Esophagus squamous epithelium (tissue), 5 donors: ENCODE data around the gene PLP2. TPM values are rescaled to one million over a fixed set of nuclear protein-coding genes. Genes with fewer than 3 reads are reported as not detected.

Source experiments
- DNase-seq: peaks from one replicate; lab custom pipeline; 2025; lab: John Stamatoyannopoulos, UW
- H3K27ac ChIP-seq, 4 donors: fragments of 200-600 bp; sonication (generic); one replicate each; pipeline ENCODE4 v1.5.1; 2016 to 2019; ENCODE audit warnings: mild to moderate bottlenecking in 1 of 4
- H3K27me3 ChIP-seq, 4 donors: fragments of 200-600 bp; sonication (generic); 1 replicate in 3 of 4; 2 replicates in 1 of 4; pipeline versions ENCODE4 v1.5.1 to v1.6.0; 2017 to 2021; ENCODE audit warnings: antibody characterized with exemption in 1 of 4
- H3K36me3 ChIP-seq, 3 donors: fragments of 200-600 bp; sonication (generic); one replicate each; pipeline ENCODE4 v1.5.1; 2016 to 2019
- H3K4me1 ChIP-seq, 3 donors: fragments of 200-600 bp; sonication (generic); one replicate each; pipeline ENCODE4 v1.5.1; 2017 to 2019
- H3K4me3 ChIP-seq, 4 donors: fragments of 200-600 bp; sonication (generic); 1 replicate in 3 of 4; 2 replicates in 1 of 4; pipeline ENCODE4 v1.5.1; 2016 to 2019; ENCODE audit warnings: mild to moderate bottlenecking in 2 of 4, moderate library complexity in 1 of 4
- H3K9me3 ChIP-seq, 3 donors: fragments of 200-600 bp; sonication (generic); one replicate each; pipeline ENCODE4 v1.5.1; 2016 to 2019
- CTCF ChIP-seq, 6 experiments: fragments of 450-650 bp in 4 of 6; fragments of 200-600 bp in 2 of 6; sonication (generic) in 2 of 6; IDR thresholded peaks; one replicate each; pipeline ENCODE4 v1.5.1; 2016 to 2019; ENCODE audit warnings: antibody characterized with exemption in 6 of 6, mild to moderate bottlenecking in 4 of 6, moderate library complexity in 4 of 6
- POLR2A ChIP-seq, 4 donors: fragments of 450-650 bp; IDR thresholded peaks; one replicate each; pipeline ENCODE4 v1.6.1; 2017; ENCODE audit warnings: antibody characterized with exemption in 4 of 4, mild to moderate bottlenecking in 4 of 4, moderate library complexity in 3 of 4
- WGBS, 2 donors: methylation state at CpG; one replicate each; pipeline ENCODE4 v1.1.5; 2018; 5-methylcytosine and 5-hydroxymethylcytosine counted together
- intact Hi-C: fragments of 100-400 bp; cut with DNase I; formaldehyde crosslinking; loops from one replicate; pipeline ENCODE4 v1.15.0; 2022
- total RNA-seq, 4 donors: library from RNA; depleted of rRNA; stranded (reverse); fragments of >200 nt; gene quantifications; one replicate each; pipeline ENCODE4 v1.1.0, GENCODE V29; 2016
- donor health status: DM: yes; HTN: yes; CAD: no.

PLP2 gene
- total RNA-seq, 4 donors from 2014 or later, result 134 to 187 (median 152) TPM

- intact Hi-C loops, result no loop called here
- Histone ChIP-seq H3K27ac (no peak overlapping the region), H3K9me3 (no peaks in the 10 kb centered on the region), H3K4me3 (no peak overlapping the region), H3K4me1 (peaks cover 0 to 23% (median 10%) of the 10 kb centered on the region in 3 donors), H3K36me3 (no peaks in the 10 kb centered on the region), H3K27me3 (no peaks in the 10 kb centered on the region)
- WGBS, 2 donors, result 89 to 100% methylated on average over 2 of the region's 2 CpGs
- DNase-seq, result no peak
- TF ChIP-seq POLR2A (IDR thresholded peaks at IDR 0.05), result no peak
- TF ChIP-seq CTCF (IDR thresholded peaks at IDR 0.05), result no peak
These were observed 10.8 kb upstream of the PLP2 start for GRCh38 chrX:49160908-49161307.

- Histone ChIP-seq H3K9me3 (no peaks in the 10 kb centered on the region), H3K4me1 (peaks cover 0 to 24% (median 10%) of the 10 kb centered on the region in 3 donors), H3K36me3 (no peaks in the 10 kb centered on the region), H3K27ac (no peak overlapping the region), H3K4me3 (no peak overlapping the region), H3K27me3 (no peaks in the 10 kb centered on the region)
- 88 to 90% methylated on average over 3 of the region's 5 CpGs for WGBS, 2 donors
- intact Hi-C loops, result no loop called here
- no peak for TF ChIP-seq POLR2A (IDR thresholded peaks at IDR 0.05)
- TF ChIP-seq CTCF (IDR thresholded peaks at IDR 0.05), result no peak
- no peak for DNase-seq
These were observed 10.1 kb upstream of the PLP2 start for GRCh38 chrX:49161632-49162031.

GRCh38 chrX:49162620-49163019, 9.1 kb upstream of the PLP2 start, which contains the start of gene MAGIX:
Gene MAGIX (plus strand): TSS chrX:49162758. CDS start chrX:49162890, 132 bp downstream.
- intact Hi-C loops, result no loop called here
- DNase-seq, result no peak
- 67% methylated on average over 6 of the region's 28 CpGs; no CpG with 5 or more reads in 1 of the 2 donors for WGBS, 2 donors

GRCh38 chrX:49163555-49164419, 7.9 kb upstream of the PLP2 start:
- TF ChIP-seq CTCF (IDR thresholded peaks at IDR 0.05) (peak; percentile 52 to 96 (median 91)), POLR2A (IDR thresholded peaks at IDR 0.05) (peak in 3 of 4 donors; percentile 31 to 78 (median 55))
- intact Hi-C loops, result no loop called here

More at GRCh38 chrX:49162620-49163019, 9.1 kb upstream of the PLP2 start, which contains the start of gene MAGIX:
- Histone ChIP-seq H3K27me3 (no peaks in the 10 kb centered on the region), H3K4me3 (peak within 1 kb of the TSS; percentile 35 to 68 (median 48)), H3K27ac (peak within 1 kb of the TSS; percentile 86 to 97 (median 93)), H3K4me1 (peaks cover 0 to 33% (median 10%) of the 10 kb centered on the region in 3 donors), H3K9me3 (no peaks in the 10 kb centered on the region), H3K36me3 (no peaks in the 10 kb centered on the region)
- TF ChIP-seq CTCF (IDR thresholded peaks at IDR 0.05), result no peak
- TF ChIP-seq POLR2A (IDR thresholded peaks at IDR 0.05), result no peak

More at GRCh38 chrX:49163555-49164419, 7.9 kb upstream of the PLP2 start:
- Histone ChIP-seq H3K4me1 (peaks cover 0 to 44% (median 14%) of the 10 kb centered on the region in 3 donors), H3K27ac (peak overlapping the region; percentile 86 to 97 (median 93)), H3K27me3 (no peaks in the 10 kb centered on the region), H3K4me3 (peak overlapping the region; percentile 35 to 68 (median 48)), H3K36me3 (no peaks in the 10 kb centered on the region), H3K9me3 (no peaks in the 10 kb centered on the region)
- DNase-seq, result no peak
- WGBS, 2 donors, result 2 to 39% methylated on average over 6 to 56 of the region's 69 CpGs
